ENCODE measurements around the gene TLE3.

TLE3 gene

GRCh38 chr15:70098461-70099166, 897 bp upstream of the TLE3 start:
- DNase-seq: no peak

- DNase-seq: no peak
These were observed 390 bp upstream of the TLE3 start for GRCh38 chr15:70098153-70098460.

- DNase-seq: no peak
These were observed 725 bp downstream of the TLE3 start for GRCh38 chr15:70097063-70097320.

- DNase-seq: peak; percentile 32 to 41
These were observed 1.3 kb downstream of the TLE3 start for GRCh38 chr15:70096215-70097062.

GRCh38 chr15:70095408-70096214, 2.1 kb downstream of the TLE3 start:
- peak in 1 of 2 donors; percentile 28 for DNase-seq

GRCh38 chr15:70094690-70095311, 2.9 kb downstream of the TLE3 start:
- no peak for DNase-seq

GRCh38 chr15:70093481-70094319, 4.0 kb downstream of the TLE3 start:
- no peak for DNase-seq

GRCh38 chr15:70093070-70093469, 4.6 kb downstream of the TLE3 start:
- no peak for DNase-seq

- DNase-seq: no peak
These were observed 5.2 kb downstream of the TLE3 start for GRCh38 chr15:70092464-70093027.

- DNase-seq: no peak
These were observed 5.8 kb downstream of the TLE3 start for GRCh38 chr15:70091726-70092463.

- no peak for DNase-seq
These were observed 7.1 kb downstream of the TLE3 start for GRCh38 chr15:70090436-70091296.

- DNase-seq: no peak
These were observed 8.1 kb downstream of the TLE3 start for GRCh38 chr15:70089692-70089971.

- DNase-seq: no peak
These were observed 8.6 kb downstream of the TLE3 start for GRCh38 chr15:70088887-70089691.

- DNase-seq: no peak
These were observed 9.3 kb downstream of the TLE3 start for GRCh38 chr15:70088455-70088854.

- DNase-seq: no peak
These were observed 9.9 kb downstream of the TLE3 start for GRCh38 chr15:70087708-70088352.

- DNase-seq: no peak
These were observed 11.1 kb downstream of the TLE3 start for GRCh38 chr15:70086636-70087035.

GRCh38 chr15:70084461-70084860, 13.3 kb downstream of the TLE3 start:
- DNase-seq: no peak

- DNase-seq: no peak
These were observed 13.8 kb downstream of the TLE3 start for GRCh38 chr15:70083946-70084345.

- no peak for DNase-seq
These were observed 14.3 kb downstream of the TLE3 start for GRCh38 chr15:70083418-70083817.
